HG03175 (cell line): ENCODE data around the gene KRT3.

Experiments used
- ATAC-seq: cut with Tn5 transposase; IDR thresholded peaks from one replicate; pipeline ENCODE4 v1.9.1; 2021; ENCODE audit warnings: mild to moderate bottlenecking, moderate library complexity; ENCODE audit not compliant: unreplicated experiment

Gene KRT3

GRCh38 chr12:52815161-52815560, 19.2 kb upstream of the KRT3 start:
- no peak for ATAC-seq

- ATAC-seq = no peak
These were observed 18.8 kb upstream of the KRT3 start for GRCh38 chr12:52814710-52815155.

GRCh38 chr12:52813885-52814709, 18.2 kb upstream of the KRT3 start, which contains the start of gene KRT4:
KRT4 (minus strand) TSS chr12:52814116; CDS start chr12:52814058, 58 bp downstream.
- ATAC-seq = no peak

GRCh38 chr12:52813203-52813819, 17.4 kb upstream of the KRT3 start:
- ATAC-seq = no peak

GRCh38 chr12:52812749-52813148, 16.8 kb upstream of the KRT3 start:
- no peak for ATAC-seq

GRCh38 chr12:52812073-52812400, 16.1 kb upstream of the KRT3 start:
- no peak for ATAC-seq

GRCh38 chr12:52811191-52812072, 15.5 kb upstream of the KRT3 start:
- ATAC-seq = no peak

- ATAC-seq = no peak
These were observed 14.6 kb upstream of the KRT3 start for GRCh38 chr12:52810554-52810953.

- ATAC-seq = no peak
These were observed 13.2 kb upstream of the KRT3 start for GRCh38 chr12:52809166-52809565.

- ATAC-seq = no peak
These were observed 12.8 kb upstream of the KRT3 start for GRCh38 chr12:52808573-52809160.

- ATAC-seq = no peak
These were observed 11.9 kb upstream of the KRT3 start for GRCh38 chr12:52807544-52808470.

GRCh38 chr12:52806821-52807543, 11.1 kb upstream of the KRT3 start:
- ATAC-seq = no peak

- ATAC-seq = no peak
These were observed 10.4 kb upstream of the KRT3 start for GRCh38 chr12:52806169-52806811.

- ATAC-seq = no peak
These were observed 9.8 kb upstream of the KRT3 start for GRCh38 chr12:52805739-52806138.

- ATAC-seq = no peak
These were observed 9.1 kb upstream of the KRT3 start for GRCh38 chr12:52805000-52805399.

- ATAC-seq = no peak
These were observed 6.5 kb upstream of the KRT3 start for GRCh38 chr12:52802442-52802841.

- no peak for ATAC-seq
These were observed 5.9 kb upstream of the KRT3 start for GRCh38 chr12:52801773-52802172.

- ATAC-seq = no peak
These were observed 4.5 kb upstream of the KRT3 start for GRCh38 chr12:52800259-52800917.
